Activated T-cell treated with anti-CD3 and anti-CD28 coated beads for 48 hours (primary cell): ENCODE results near the gene MPST.
"Not testable (repeated sequence)": the region's sequence is repeated elsewhere in the genome, so short reads cannot be mapped to it uniquely, and the experiment has no call there.

Source experiments
- DNase-seq: peaks from one replicate; pipeline ENCODE4 v3.0.0-alpha.2; 2020; ENCODE audit warnings: low read depth

MPST gene

GRCh38 chr22:37019309-37020191 is at the start of gene MPST, which contains the start of gene TST:
Gene MPST, plus strand, starts transcription at chr22:37019742. Its CDS starts 95 bp downstream, at chr22:37019837.
Gene TST, minus strand, starts transcription at chr22:37019447. Its CDS starts 715 bp downstream, at chr22:37018732.
- peak; percentile 27 for DNase-seq

- DNase-seq: no peak
Measured at GRCh38 chr22:36971341-36972125, 48.0 kb upstream of the MPST start.

GRCh38 chr22:36976606-36977005 is 42.9 kb upstream of the MPST start:
- DNase-seq: no peak

GRCh38 chr22:36977401-36977861 is 42.1 kb upstream of the MPST start:
- peak; percentile 79 for DNase-seq

GRCh38 chr22:36977947-36978660 is 41.4 kb upstream of the MPST start:
- DNase-seq: peak; percentile 84

- no peak for DNase-seq
Measured at GRCh38 chr22:36979016-36979910, 40.3 kb upstream of the MPST start.

GRCh38 chr22:36981247-36981775 is 38.2 kb upstream of the MPST start:
- DNase-seq: no peak

GRCh38 chr22:36982136-36982535 is 37.4 kb upstream of the MPST start:
- DNase-seq: no peak

GRCh38 chr22:36985211-36985889 is 34.2 kb upstream of the MPST start:
- no peak for DNase-seq

GRCh38 chr22:36986242-36986821 is 33.2 kb upstream of the MPST start:
- peak; percentile 56 for DNase-seq

GRCh38 chr22:36988075-36988832 is 31.3 kb upstream of the MPST start:
- no peak for DNase-seq

GRCh38 chr22:36989012-36989411 is 30.5 kb upstream of the MPST start:
- not testable (repeated sequence) for DNase-seq

GRCh38 chr22:36990457-36990856 is 29.1 kb upstream of the MPST start:
- DNase-seq: no peak

- no peak for DNase-seq
Measured at GRCh38 chr22:36991206-36991605, 28.3 kb upstream of the MPST start.

GRCh38 chr22:36997746-36998145 is 21.8 kb upstream of the MPST start:
- DNase-seq: no peak

- no peak for DNase-seq
Measured at GRCh38 chr22:36998620-36999351, 20.8 kb upstream of the MPST start.

- DNase-seq: no peak
Measured at GRCh38 chr22:36999463-36999862, 20.1 kb upstream of the MPST start.
